Retinal pigment epithelial cell (primary cell): ENCODE data around the gene MUC6.

Experiments
- DNase-seq: peaks from one replicate; pipeline ENCODE4 v3.0.0-alpha.2; 2010; ENCODE audit warnings: low read depth
- H3K4me3 ChIP-seq: 2 replicates; pipeline ENCODE4 v1.5.1; 2011; ENCODE audit warnings: mild to moderate bottlenecking, low read length, control low read depth, moderate library complexity
- CTCF ChIP-seq: conservative IDR thresholded peaks from 2 replicates; pipeline ENCODE4 v1.5.1; 2011; ENCODE audit warnings: low read depth, low read length, control low read depth, inconsistent platforms

MUC6 gene

GRCh38 chr11:1036303-1036923 lies at the start of gene MUC6:
Gene MUC6 (minus strand): TSS chr11:1036718. CDS start chr11:1036655, 63 bp downstream.
- H3K4me3 ChIP-seq, result no peak within 1 kb of the TSS
- no peak for TF ChIP-seq CTCF
- DNase-seq, result no peak

GRCh38 chr11:1085440-1086170 lies 49.1 kb upstream of the MUC6 start:
- no peak overlapping the region for H3K4me3 ChIP-seq
- DNase-seq, result no peak
- TF ChIP-seq CTCF, result no peak

GRCh38 chr11:1084561-1085439 lies 48.3 kb upstream of the MUC6 start:
- DNase-seq, result no peak
- no peak overlapping the region for H3K4me3 ChIP-seq
- TF ChIP-seq CTCF, result no peak

GRCh38 chr11:1083621-1084551 lies 47.4 kb upstream of the MUC6 start:
- no peak for DNase-seq
- TF ChIP-seq CTCF, result no peak
- H3K4me3 ChIP-seq, result no peak overlapping the region

GRCh38 chr11:1082728-1083620 lies 46.5 kb upstream of the MUC6 start:
- DNase-seq, result no peak
- no peak for TF ChIP-seq CTCF
- no peak overlapping the region for H3K4me3 ChIP-seq

GRCh38 chr11:1082346-1082727 lies 45.8 kb upstream of the MUC6 start:
- no peak for DNase-seq
- TF ChIP-seq CTCF, result no peak
- no peak overlapping the region for H3K4me3 ChIP-seq
